Loucy (cell line): ENCODE data around the gene PCBP3.

ENCODE experiments used
- H2AFZ ChIP-seq: fragments of 200-600 bp; sonication (generic); 2 replicates; pipeline ENCODE4 v1.6.0; 2016; ENCODE audit warnings: antibody characterized with exemption, mild to moderate bottlenecking, low read length, moderate library complexity
- H3F3A ChIP-seq: fragments of 200-600 bp; 2 replicates; pipeline ENCODE4 v1.6.0; 2016; ENCODE audit warnings: antibody characterized with exemption, low read depth, mild to moderate bottlenecking
- H3K27me3 ChIP-seq: fragments of 200-600 bp; sonication (generic); 2 replicates; pipeline ENCODE4 v1.6.1; 2014; ENCODE audit warnings: low read length, mild to moderate bottlenecking; ENCODE audit not compliant: insufficient read depth, poor library complexity, severe bottlenecking
- H3K36me3 ChIP-seq: fragments of 200-600 bp; sonication (generic); 2 replicates; pipeline ENCODE4 v1.6.1; 2016; ENCODE audit warnings: low read length; ENCODE audit not compliant: insufficient read depth
- H3K4me1 ChIP-seq: fragments of 200-600 bp; sonication (generic); 2 replicates; pipeline ENCODE4 v1.5.1; 2014; ENCODE audit warnings: low read length, mild to moderate bottlenecking; ENCODE audit not compliant: insufficient read depth, poor library complexity, severe bottlenecking
- H3K4me2 ChIP-seq: fragments of 200-600 bp; sonication (generic); 2 replicates; pipeline ENCODE4 v1.6.0; 2014; ENCODE audit warnings: antibody characterized with exemption, low read length, low read depth, mild to moderate bottlenecking; ENCODE audit not compliant: poor library complexity, severe bottlenecking
- H3K4me3 ChIP-seq: fragments of 200-600 bp; sonication (generic); 2 replicates; pipeline ENCODE4 v1.5.1; 2014; ENCODE audit warnings: low read length, mild to moderate bottlenecking, mixed read lengths; ENCODE audit not compliant: poor library complexity, severe bottlenecking
- H3K79me2 ChIP-seq: fragments of 200-600 bp; sonication (generic); 2 replicates; pipeline ENCODE4 v1.6.1; 2014; ENCODE audit warnings: low read length; ENCODE audit not compliant: insufficient read depth
- H3K9ac ChIP-seq: fragments of 200-600 bp; sonication (generic); 2 replicates; pipeline ENCODE4 v1.6.0; 2014; ENCODE audit warnings: mild to moderate bottlenecking, low read depth, low read length, moderate library complexity; ENCODE audit not compliant: poor library complexity, severe bottlenecking
- H3K9me2 ChIP-seq: fragments of 200-600 bp; sonication (generic); replicated peaks from 2 replicates; pipeline ENCODE4 v1.6.1; 2016; ENCODE audit warnings: low read depth, low read length, mixed read lengths
- H3K9me3 ChIP-seq: fragments of 200-600 bp; sonication (generic); 2 replicates; pipeline ENCODE4 v1.6.1; 2014; ENCODE audit warnings: mild to moderate bottlenecking, antibody characterized with exemption, low read length, low read depth; ENCODE audit not compliant: insufficient read depth
- H4K20me1 ChIP-seq: fragments of 200-600 bp; sonication (generic); 2 replicates; pipeline ENCODE4 v1.6.0; 2014; ENCODE audit warnings: antibody characterized with exemption, low read length, mild to moderate bottlenecking; ENCODE audit not compliant: insufficient read depth, poor library complexity, severe bottlenecking
- EZH2phosphoT487 ChIP-seq: fragments of 200-600 bp; IDR thresholded peaks from 2 replicates; pipeline ENCODE4 v1.6.1; 2018; ENCODE audit warnings: antibody characterized with exemption, mild to moderate bottlenecking, moderate library complexity, borderline replicate concordance
- TF ChIP-seq, protein P1 (sequence below): fragments of 200-600 bp; sonication (generic); conservative IDR thresholded peaks from 2 replicates; pipeline ENCODE4 v1.5.1; 2014; ENCODE audit warnings: mild to moderate bottlenecking, antibody characterized with exemption, low read length

PCBP3 gene

DNA sequence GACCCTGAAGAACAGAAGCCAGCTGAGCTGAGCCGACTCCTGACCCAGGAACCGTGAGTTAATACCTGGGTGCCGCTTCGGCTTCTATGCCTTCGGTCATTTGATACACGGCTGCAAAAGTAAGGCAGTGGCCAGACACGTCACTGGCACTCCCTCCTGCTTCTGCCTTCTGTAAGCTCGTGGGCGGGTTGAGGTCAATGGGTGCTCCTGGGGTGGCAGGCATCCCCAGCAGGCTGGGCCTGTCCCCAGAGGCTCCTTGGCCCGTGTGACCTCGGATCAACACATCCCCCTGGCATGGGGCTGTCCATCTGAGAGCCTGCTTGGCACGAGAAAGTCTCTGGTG lies 302.3 kb downstream of the PCBP3 start:
- TF ChIP-seq, protein P1, sequence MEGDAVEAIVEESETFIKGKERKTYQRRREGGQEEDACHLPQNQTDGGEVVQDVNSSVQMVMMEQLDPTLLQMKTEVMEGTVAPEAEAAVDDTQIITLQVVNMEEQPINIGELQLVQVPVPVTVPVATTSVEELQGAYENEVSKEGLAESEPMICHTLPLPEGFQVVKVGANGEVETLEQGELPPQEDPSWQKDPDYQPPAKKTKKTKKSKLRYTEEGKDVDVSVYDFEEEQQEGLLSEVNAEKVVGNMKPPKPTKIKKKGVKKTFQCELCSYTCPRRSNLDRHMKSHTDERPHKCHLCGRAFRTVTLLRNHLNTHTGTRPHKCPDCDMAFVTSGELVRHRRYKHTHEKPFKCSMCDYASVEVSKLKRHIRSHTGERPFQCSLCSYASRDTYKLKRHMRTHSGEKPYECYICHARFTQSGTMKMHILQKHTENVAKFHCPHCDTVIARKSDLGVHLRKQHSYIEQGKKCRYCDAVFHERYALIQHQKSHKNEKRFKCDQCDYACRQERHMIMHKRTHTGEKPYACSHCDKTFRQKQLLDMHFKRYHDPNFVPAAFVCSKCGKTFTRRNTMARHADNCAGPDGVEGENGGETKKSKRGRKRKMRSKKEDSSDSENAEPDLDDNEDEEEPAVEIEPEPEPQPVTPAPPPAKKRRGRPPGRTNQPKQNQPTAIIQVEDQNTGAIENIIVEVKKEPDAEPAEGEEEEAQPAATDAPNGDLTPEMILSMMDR = no peak
- no peak for TF ChIP-seq EZH2phosphoT487
- H4K20me1 ChIP-seq = no peaks in the 10 kb centered on the region
- H3K4me2 ChIP-seq = no peak overlapping the region
- H3K4me3 ChIP-seq = no peak overlapping the region
- no peaks in the 10 kb centered on the region for H3K27me3 ChIP-seq
- no peaks in the 10 kb centered on the region for H3K79me2 ChIP-seq
- no peaks in the 10 kb centered on the region; the same call in 1 of the 2 replicates for H3K9me3 ChIP-seq
- H3K36me3 ChIP-seq = no peaks in the 10 kb centered on the region
- no peaks in the 10 kb centered on the region for H3F3A ChIP-seq
- no peak overlapping the region for H3K9ac ChIP-seq
- H3K9me2 ChIP-seq = no peaks in the 10 kb centered on the region
- no peaks in the 10 kb centered on the region for H3K4me1 ChIP-seq
- H2AFZ ChIP-seq = no peak overlapping the region

DNA sequence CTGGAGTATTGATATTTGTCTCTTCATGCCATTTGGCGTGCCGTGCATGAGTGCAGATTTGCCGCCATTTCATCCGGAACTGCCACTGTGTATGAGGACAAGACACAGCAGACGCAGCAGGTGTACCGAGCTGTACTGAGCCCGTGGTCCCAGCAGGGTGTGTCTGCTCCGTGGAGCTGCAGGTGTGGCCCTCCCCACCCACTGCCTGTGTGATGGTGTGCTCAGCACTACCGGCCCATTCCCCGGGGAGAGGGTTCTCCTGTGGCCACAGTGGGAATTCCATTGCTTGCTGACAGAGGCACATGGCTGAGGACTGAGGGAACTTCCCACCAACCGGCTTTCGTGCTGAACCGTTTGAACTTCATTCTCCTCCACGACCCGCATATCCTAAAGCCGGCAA lies 303.8 kb downstream of the PCBP3 start:
- Histone ChIP-seq H3K27me3 (no peaks in the 10 kb centered on the region), H3K79me2 (no peaks in the 10 kb centered on the region), H3F3A (no peaks in the 10 kb centered on the region), H3K9ac (no peak overlapping the region), H3K4me1 (no peaks in the 10 kb centered on the region), H3K9me3 (no peaks in the 10 kb centered on the region; the same call in 1 of the 2 replicates), H3K4me3 (no peak overlapping the region), H3K36me3 (no peaks in the 10 kb centered on the region), H3K9me2 (no peaks in the 10 kb centered on the region), H4K20me1 (no peaks in the 10 kb centered on the region), H2AFZ (no peak overlapping the region), H3K4me2 (no peak overlapping the region)
- TF ChIP-seq EZH2phosphoT487 = no peak
- TF ChIP-seq, protein P1 = no peak

DNA sequence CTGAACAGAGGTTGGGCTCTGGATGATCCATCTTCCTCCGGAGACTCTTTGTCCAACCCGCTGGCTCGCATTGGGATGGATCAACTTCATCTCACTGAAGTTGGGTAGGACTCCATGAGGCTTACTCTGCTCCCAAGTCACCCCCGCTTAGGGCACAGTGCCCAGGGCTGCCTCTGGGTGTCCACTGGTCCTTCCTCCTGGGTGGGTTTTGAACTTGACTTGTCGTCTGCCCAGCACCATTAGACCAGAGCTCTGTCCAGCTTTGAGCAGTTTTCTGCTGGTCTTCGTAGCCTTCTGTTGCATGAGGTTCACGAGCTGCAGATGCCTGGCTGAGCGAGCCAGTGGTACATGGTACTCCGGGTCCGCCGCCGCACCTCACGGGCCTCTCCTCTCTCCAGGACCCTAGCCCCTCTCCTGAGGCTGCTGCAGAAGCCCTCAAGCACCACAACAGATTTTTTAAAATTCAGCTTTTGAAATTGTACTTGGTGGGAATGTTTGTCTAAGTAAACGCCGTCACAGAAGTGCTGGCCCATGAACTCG lies 304.3 kb downstream of the PCBP3 start:
- H3F3A ChIP-seq = no peaks in the 10 kb centered on the region
- no peaks in the 10 kb centered on the region for H3K79me2 ChIP-seq
- no peak overlapping the region for H2AFZ ChIP-seq
- no peaks in the 10 kb centered on the region for H3K27me3 ChIP-seq
- no peaks in the 10 kb centered on the region for H3K4me1 ChIP-seq
- H3K4me2 ChIP-seq = no peak overlapping the region
- H3K9me2 ChIP-seq = no peaks in the 10 kb centered on the region
- no peaks in the 10 kb centered on the region; the same call in 1 of the 2 replicates for H3K9me3 ChIP-seq
- TF ChIP-seq EZH2phosphoT487 = no peak
- TF ChIP-seq, protein P1 = no peak
- H3K9ac ChIP-seq = no peak overlapping the region
- H3K36me3 ChIP-seq = no peaks in the 10 kb centered on the region
- no peak overlapping the region for H3K4me3 ChIP-seq
- H4K20me1 ChIP-seq = no peaks in the 10 kb centered on the region
